Occipital lobe (tissue), 2 donors: ENCODE measurements around the gene SPSB1. TPM values are rescaled to one million over a fixed set of nuclear protein-coding genes. Genes with fewer than 3 reads are reported as not detected.
A peak's percentile ranks its signal among the peaks of the same experiment; 100 is the strongest.

Source experiments
- DNase-seq: peaks from one replicate; lab custom pipeline; 2025; lab: John Stamatoyannopoulos, UW
- total RNA-seq: library from RNA; depleted of rRNA; stranded (reverse); fragments of >200 nt; gene quantifications from one replicate; pipeline ENCODE4 v1.2.3, GENCODE V29; 2014

The SPSB1 gene
- total RNA-seq, 1 donor from 2014 or later = 2.3 TPM

GRCh38 chr1:9317591-9318417, 25.1 kb downstream of the SPSB1 start:
- no peak for DNase-seq

- no peak for DNase-seq
Measured at GRCh38 chr1:9319208-9319788, 26.6 kb downstream of the SPSB1 start.

GRCh38 chr1:9319789-9320519, 27.3 kb downstream of the SPSB1 start:
- DNase-seq = no peak

- no peak for DNase-seq
Measured at GRCh38 chr1:9320520-9321479, 28.1 kb downstream of the SPSB1 start.

GRCh38 chr1:9321480-9321849, 28.8 kb downstream of the SPSB1 start:
- DNase-seq = no peak

GRCh38 chr1:9321986-9322660, 29.4 kb downstream of the SPSB1 start:
- DNase-seq = no peak

GRCh38 chr1:9322661-9323244, 30.1 kb downstream of the SPSB1 start:
- no peak for DNase-seq

- peak; percentile 68 for DNase-seq
Measured at GRCh38 chr1:9324246-9325096, 31.8 kb downstream of the SPSB1 start.

- DNase-seq = no peak
Measured at GRCh38 chr1:9326596-9326995, 33.9 kb downstream of the SPSB1 start.

- DNase-seq = no peak
Measured at GRCh38 chr1:9328201-9328600, 35.5 kb downstream of the SPSB1 start.

GRCh38 chr1:9328715-9329114, 36.0 kb downstream of the SPSB1 start:
- DNase-seq = no peak

- DNase-seq = no peak
Measured at GRCh38 chr1:9331016-9331415, 38.3 kb downstream of the SPSB1 start.

GRCh38 chr1:9331558-9332346, 39.1 kb downstream of the SPSB1 start:
- DNase-seq = no peak

GRCh38 chr1:9332513-9333143, 39.9 kb downstream of the SPSB1 start:
- no peak for DNase-seq

- no peak for DNase-seq
Measured at GRCh38 chr1:9338397-9339246, 45.9 kb downstream of the SPSB1 start.

GRCh38 chr1:9340172-9340854, 47.6 kb downstream of the SPSB1 start:
- no peak for DNase-seq

- no peak for DNase-seq
Measured at GRCh38 chr1:9340864-9341263, 48.2 kb downstream of the SPSB1 start.
